ENCODE results near the gene FGD5.

Gene FGD5

GRCh38 chr3:14933820-14934425, 115.2 kb downstream of the FGD5 start:
- no peak for DNase-seq (ENCODE audit: low read depth)
- Histone ChIP-seq H3K9me3 (ENCODE audit: control insufficient read depth, low read length) (no peaks in the 10 kb centered on the region), H3K4me1 (ENCODE audit: control insufficient read depth, insufficient read depth, low read length) (peaks cover 8% of the 10 kb centered on the region), H3K9ac (ENCODE audit: low read length) (no peak overlapping the region), H3K36me3 (ENCODE audit: control insufficient read depth, insufficient read depth, low read length, severe bottlenecking) (no peaks in the 10 kb centered on the region), H3K4me3 (ENCODE audit: low read length) (no peak overlapping the region), H3K27me3 (replicated peaks; ENCODE audit: control insufficient read depth, insufficient read depth, low read length) (no peaks in the 10 kb centered on the region)

GRCh38 chr3:14935592-14936345, 117.0 kb downstream of the FGD5 start:
- H3K27me3 ChIP-seq (replicated peaks; ENCODE audit: control insufficient read depth, insufficient read depth, low read length): no peaks in the 10 kb centered on the region
- H3K9ac ChIP-seq (ENCODE audit: low read length): no peak overlapping the region
- no peak for DNase-seq (ENCODE audit: low read depth)
- no peaks in the 10 kb centered on the region for H3K36me3 ChIP-seq (ENCODE audit: control insufficient read depth, insufficient read depth, low read length, severe bottlenecking)
- H3K4me1 ChIP-seq (ENCODE audit: control insufficient read depth, insufficient read depth, low read length): peaks cover 8% of the 10 kb centered on the region
- H3K4me3 ChIP-seq (ENCODE audit: low read length): no peak overlapping the region
- no peaks in the 10 kb centered on the region for H3K9me3 ChIP-seq (ENCODE audit: control insufficient read depth, low read length)

DNA sequence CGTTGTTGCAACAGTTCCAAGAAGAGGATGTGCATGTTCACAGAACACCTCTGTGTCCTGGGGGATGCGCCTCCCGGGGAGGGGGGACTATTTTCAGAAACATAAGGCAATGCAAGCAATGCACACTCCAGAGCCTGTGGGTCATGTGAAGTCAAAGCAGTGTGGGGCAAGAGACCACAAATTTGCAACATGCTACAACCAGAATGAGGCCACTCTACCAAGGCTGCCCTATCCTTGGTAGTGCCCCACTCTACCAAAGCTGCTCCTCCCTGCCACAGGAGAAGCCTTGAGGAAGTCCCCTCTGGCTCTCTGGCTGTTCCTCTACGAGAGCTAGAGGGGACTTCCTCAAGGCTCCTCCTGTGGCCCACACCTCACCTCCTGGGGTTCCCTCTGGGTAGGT, 120.2 kb downstream of the FGD5 start:
- Histone ChIP-seq H3K36me3 (ENCODE audit: control insufficient read depth, insufficient read depth, low read length, severe bottlenecking) (no peaks in the 10 kb centered on the region), H3K9ac (ENCODE audit: low read length) (no peak overlapping the region), H3K27me3 (replicated peaks; ENCODE audit: control insufficient read depth, insufficient read depth, low read length) (no peaks in the 10 kb centered on the region), H3K4me1 (ENCODE audit: control insufficient read depth, insufficient read depth, low read length) (peaks cover 10% of the 10 kb centered on the region), H3K9me3 (ENCODE audit: control insufficient read depth, low read length) (no peaks in the 10 kb centered on the region), H3K4me3 (ENCODE audit: low read length) (no peak overlapping the region)
- no peak for DNase-seq (ENCODE audit: low read depth)

DNA sequence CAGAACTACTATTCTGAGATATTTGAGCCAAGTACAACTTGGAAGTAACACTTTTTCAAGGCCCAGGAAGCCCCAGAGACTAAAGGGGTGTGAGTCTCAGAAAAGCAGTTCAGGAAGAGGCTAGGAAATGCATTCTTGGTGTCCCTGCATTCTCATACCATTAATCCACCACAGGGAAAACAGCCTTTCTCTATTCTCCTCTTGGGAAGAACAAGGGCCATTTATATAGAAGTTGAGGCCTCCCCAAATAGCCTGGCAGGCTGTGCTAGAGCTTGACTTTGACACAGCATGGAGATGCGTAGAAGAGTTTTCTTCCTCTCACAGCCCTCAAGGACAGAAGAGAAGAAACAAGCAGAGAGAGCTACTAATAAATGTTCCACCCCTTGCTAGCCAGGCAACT, 123.1 kb downstream of the FGD5 start:
- Histone ChIP-seq H3K9ac (ENCODE audit: low read length) (no peak overlapping the region), H3K4me3 (ENCODE audit: low read length) (no peak overlapping the region), H3K4me1 (ENCODE audit: control insufficient read depth, insufficient read depth, low read length) (peaks cover 23% of the 10 kb centered on the region), H3K9me3 (ENCODE audit: control insufficient read depth, low read length) (no peaks in the 10 kb centered on the region), H3K36me3 (ENCODE audit: control insufficient read depth, insufficient read depth, low read length, severe bottlenecking) (peaks cover 10% of the 10 kb centered on the region), H3K27me3 (replicated peaks; ENCODE audit: control insufficient read depth, insufficient read depth, low read length) (no peaks in the 10 kb centered on the region)
- DNase-seq (ENCODE audit: low read depth): no peak

GRCh38 chr3:14943042-14943441, 124.3 kb downstream of the FGD5 start:
- no peak overlapping the region for H3K9ac ChIP-seq (ENCODE audit: low read length)
- no peaks in the 10 kb centered on the region for H3K9me3 ChIP-seq (ENCODE audit: control insufficient read depth, low read length)
- no peaks in the 10 kb centered on the region for H3K27me3 ChIP-seq (replicated peaks; ENCODE audit: control insufficient read depth, insufficient read depth, low read length)
- H3K36me3 ChIP-seq (ENCODE audit: control insufficient read depth, insufficient read depth, low read length, severe bottlenecking): peaks cover 10% of the 10 kb centered on the region
- DNase-seq (ENCODE audit: low read depth): no peak
- H3K4me1 ChIP-seq (ENCODE audit: control insufficient read depth, insufficient read depth, low read length): peaks cover 23% of the 10 kb centered on the region
- no peak overlapping the region for H3K4me3 ChIP-seq (ENCODE audit: low read length)

GRCh38 chr3:14946236-14946635, 127.5 kb downstream of the FGD5 start:
- H3K36me3 ChIP-seq (ENCODE audit: control insufficient read depth, insufficient read depth, low read length, severe bottlenecking): peaks cover 10% of the 10 kb centered on the region
- H3K27me3 ChIP-seq (replicated peaks; ENCODE audit: control insufficient read depth, insufficient read depth, low read length): no peaks in the 10 kb centered on the region
- peak overlapping the region; percentile 96 for H3K9ac ChIP-seq (ENCODE audit: low read length)
- H3K9me3 ChIP-seq (ENCODE audit: control insufficient read depth, low read length): no peaks in the 10 kb centered on the region
- no peak for DNase-seq (ENCODE audit: low read depth)
- H3K4me3 ChIP-seq (ENCODE audit: low read length): peak overlapping the region; percentile 96
- peaks cover 35% of the 10 kb centered on the region for H3K4me1 ChIP-seq (ENCODE audit: control insufficient read depth, insufficient read depth, low read length)

DNA sequence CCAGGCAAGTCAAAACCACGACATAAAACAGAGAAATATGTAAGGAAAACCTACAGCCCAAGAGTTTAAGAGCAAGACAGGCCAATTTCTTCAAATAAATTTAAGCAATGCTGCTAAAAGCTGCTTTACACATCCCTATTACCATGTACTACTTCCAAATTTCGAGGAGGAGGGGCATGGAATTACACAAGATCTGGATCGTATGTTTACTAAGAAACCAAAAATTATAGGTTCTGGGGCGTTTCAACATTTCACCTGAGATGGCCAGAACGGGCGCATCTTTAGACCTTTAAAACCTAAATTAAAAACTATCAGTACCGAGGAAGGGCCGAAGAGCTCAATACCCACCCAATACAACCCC, 128.0 kb downstream of the FGD5 start:
- H3K9me3 ChIP-seq (ENCODE audit: control insufficient read depth, low read length): no peaks in the 10 kb centered on the region
- H3K9ac ChIP-seq (ENCODE audit: low read length): peak overlapping the region; percentile 96
- peak; percentile 64 for DNase-seq (ENCODE audit: low read depth)
- H3K27me3 ChIP-seq (replicated peaks; ENCODE audit: control insufficient read depth, insufficient read depth, low read length): no peaks in the 10 kb centered on the region
- H3K36me3 ChIP-seq (ENCODE audit: control insufficient read depth, insufficient read depth, low read length, severe bottlenecking): peaks cover 10% of the 10 kb centered on the region
- H3K4me1 ChIP-seq (ENCODE audit: control insufficient read depth, insufficient read depth, low read length): peaks cover 34% of the 10 kb centered on the region
- H3K4me3 ChIP-seq (ENCODE audit: low read length): peak overlapping the region; percentile 96

DNA sequence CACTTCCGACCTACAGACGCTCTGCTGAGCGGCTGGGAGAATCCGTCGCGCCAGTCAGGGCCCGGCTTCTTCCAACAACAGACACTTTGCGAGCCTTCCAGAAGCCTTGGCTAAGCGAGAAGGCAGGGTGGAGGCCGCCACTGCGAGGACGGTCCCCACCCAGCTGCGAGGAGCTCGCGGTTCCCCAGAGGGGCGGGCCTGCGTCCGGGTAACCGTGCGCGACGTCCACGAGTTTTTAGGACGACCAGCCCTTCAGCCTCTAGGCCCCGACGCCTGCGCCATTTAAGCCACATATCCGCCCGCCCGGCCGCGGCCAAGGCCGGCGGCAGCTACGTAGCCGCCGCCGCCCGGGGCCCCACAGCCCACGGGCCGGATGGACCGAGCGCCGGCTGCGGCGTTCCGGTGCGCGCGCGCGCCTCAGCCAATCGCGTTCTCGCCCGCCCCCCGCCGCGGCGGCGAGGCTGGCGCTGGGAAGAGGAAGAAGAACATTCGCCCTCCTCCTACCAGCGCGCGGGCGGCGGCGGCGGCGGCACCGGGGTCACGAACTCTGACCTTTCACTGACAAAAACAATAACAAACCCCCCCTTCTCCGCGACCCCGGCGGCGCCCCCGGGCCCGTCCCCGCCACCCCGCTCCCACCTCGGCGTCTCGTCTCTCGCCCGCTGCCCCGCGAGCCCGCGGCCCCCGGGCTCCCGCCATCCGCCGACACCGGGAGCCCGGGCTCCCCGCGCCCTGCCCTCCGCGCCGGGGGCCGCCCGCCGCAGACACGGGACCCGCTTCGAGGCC, 128.5 kb downstream of the FGD5 start, which contains the start of gene NR2C2:
NR2C2 (plus strand) TSS at position 484 of the 786 bp plus-strand sequence. CDS start 56,332 bp downstream, outside the sequence.
- no peaks in the 10 kb centered on the region for H3K9me3 ChIP-seq (ENCODE audit: control insufficient read depth, low read length)
- DNase-seq (ENCODE audit: low read depth): peak; percentile 92
- peak within 1 kb of the TSS; percentile 96 for H3K9ac ChIP-seq (ENCODE audit: low read length)
- H3K27me3 ChIP-seq (replicated peaks; ENCODE audit: control insufficient read depth, insufficient read depth, low read length): no peaks in the 10 kb centered on the region
- H3K4me3 ChIP-seq (ENCODE audit: low read length): peak within 1 kb of the TSS; percentile 96
- peaks cover 10% of the 10 kb centered on the region for H3K36me3 ChIP-seq (ENCODE audit: control insufficient read depth, insufficient read depth, low read length, severe bottlenecking)
- H3K4me1 ChIP-seq (ENCODE audit: control insufficient read depth, insufficient read depth, low read length): peaks cover 29% of the 10 kb centered on the region

GRCh38 chr3:14947886-14948608, 129.3 kb downstream of the FGD5 start:
- Histone ChIP-seq H3K4me3 (ENCODE audit: low read length) (peak overlapping the region; percentile 96), H3K9ac (ENCODE audit: low read length) (peak overlapping the region; percentile 96), H3K4me1 (ENCODE audit: control insufficient read depth, insufficient read depth, low read length) (peaks cover 29% of the 10 kb centered on the region)

DNA sequence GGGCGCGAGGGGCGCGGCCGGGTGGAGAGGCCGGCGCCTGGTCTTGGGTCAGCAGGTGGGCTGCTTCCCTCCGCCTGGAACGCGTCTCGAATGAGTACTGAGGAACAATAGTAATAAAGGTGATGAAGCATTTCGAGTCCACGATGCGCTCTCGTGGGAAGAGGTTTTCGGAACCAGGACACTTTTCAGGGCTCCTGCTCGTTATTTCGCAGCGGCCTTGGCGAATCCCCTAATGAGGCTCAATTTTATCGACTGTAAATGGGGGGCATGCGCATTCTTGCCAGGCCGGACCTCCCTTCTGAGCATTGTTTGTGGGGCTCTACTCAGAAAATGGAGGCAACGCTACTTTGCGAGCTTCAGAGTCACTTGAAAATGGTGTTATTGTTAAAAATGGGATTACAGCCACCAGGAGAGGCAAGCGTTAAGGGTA, 129.9 kb downstream of the FGD5 start:
- peak overlapping the region; percentile 87 for H3K9ac ChIP-seq (ENCODE audit: low read length)
- H3K4me1 ChIP-seq (ENCODE audit: control insufficient read depth, insufficient read depth, low read length): peaks cover 29% of the 10 kb centered on the region
- peak overlapping the region; percentile 90 for H3K4me3 ChIP-seq (ENCODE audit: low read length)
- H3K9me3 ChIP-seq (ENCODE audit: control insufficient read depth, low read length): no peaks in the 10 kb centered on the region
- no peaks in the 10 kb centered on the region for H3K27me3 ChIP-seq (replicated peaks; ENCODE audit: control insufficient read depth, insufficient read depth, low read length)
- peaks cover 10% of the 10 kb centered on the region for H3K36me3 ChIP-seq (ENCODE audit: control insufficient read depth, insufficient read depth, low read length, severe bottlenecking)
- DNase-seq (ENCODE audit: low read depth): no peak

More at GRCh38 chr3:14947886-14948608, 129.3 kb downstream of the FGD5 start:
- H3K27me3 ChIP-seq (replicated peaks; ENCODE audit: control insufficient read depth, insufficient read depth, low read length): no peaks in the 10 kb centered on the region
- no peaks in the 10 kb centered on the region for H3K9me3 ChIP-seq (ENCODE audit: control insufficient read depth, low read length)
- peak; percentile 98 for DNase-seq (ENCODE audit: low read depth)
- H3K36me3 ChIP-seq (ENCODE audit: control insufficient read depth, insufficient read depth, low read length, severe bottlenecking): peaks cover 10% of the 10 kb centered on the region
